Measurements from ENCODE around the gene ZPR1.
A peak's percentile ranks its signal among the peaks of the same experiment; 100 is the strongest.

The ZPR1 gene

DNA sequence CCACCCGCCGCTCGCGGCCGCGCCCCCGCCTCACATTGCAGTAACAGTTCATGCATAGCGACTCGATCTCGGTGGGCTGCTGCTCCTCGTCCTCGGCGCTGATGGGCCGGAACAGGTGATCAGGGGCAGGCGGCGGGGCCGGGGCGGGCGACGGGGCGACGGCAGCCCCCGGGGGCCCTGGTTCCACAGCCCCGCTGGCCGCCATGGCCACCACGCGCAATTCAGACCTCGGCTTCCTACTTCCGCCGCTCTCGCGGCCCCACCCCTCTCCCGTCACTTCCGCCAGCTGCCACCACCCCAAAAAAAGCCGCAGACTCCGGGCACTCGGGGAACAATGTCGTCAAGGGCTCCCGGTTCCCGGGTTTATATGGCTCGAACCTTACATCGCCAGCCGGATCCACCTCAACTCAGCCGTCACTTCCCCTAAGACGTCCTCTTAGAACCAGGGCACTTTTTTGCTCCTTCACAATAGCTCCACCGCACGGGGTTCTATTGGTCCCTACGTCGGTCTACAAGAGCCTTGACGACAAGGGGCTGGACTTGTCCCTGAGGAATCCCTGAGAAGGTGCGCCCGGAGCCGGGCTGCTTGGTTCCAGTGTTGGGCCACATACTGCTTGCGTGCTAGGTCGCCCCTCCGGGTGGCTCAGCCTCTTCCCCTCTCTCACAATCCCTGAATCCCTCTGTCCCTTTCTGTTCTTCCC, at the start of gene ZPR1:
Gene ZPR1 (minus strand): TSS at position 238 of the 701 bp plus-strand sequence. CDS start 33 bp downstream, at position 205.
- Histone ChIP-seq H4K20me1 (ENCODE audit: insufficient read depth, low read length, poor library complexity, severe bottlenecking) (peaks cover 12% of the 10 kb centered on the region), H3F3A (ENCODE audit: low read depth) (no peaks in the 10 kb centered on the region), H3K9me2 (replicated peaks; ENCODE audit: low read depth, low read length) (no peaks in the 10 kb centered on the region), H3K4me1 (ENCODE audit: insufficient read depth, low read length, poor library complexity, severe bottlenecking) (peaks cover 27% of the 10 kb centered on the region), H3K9me3 (ENCODE audit: insufficient read depth, low read depth, low read length) (no peaks in the 10 kb centered on the region), H3K79me2 (ENCODE audit: insufficient read depth, low read length) (peaks cover 41% of the 10 kb centered on the region), H3K9ac (ENCODE audit: low read depth, low read length, poor library complexity, severe bottlenecking) (peak within 1 kb of the TSS; percentile 90), H3K4me3 (ENCODE audit: low read length, poor library complexity, severe bottlenecking) (peak within 1 kb of the TSS; percentile 99), H3K36me3 (ENCODE audit: insufficient read depth, low read length) (peaks cover 28% of the 10 kb centered on the region; the same call in 1 of the 2 replicates), H3K4me2 (ENCODE audit: low read depth, low read length, poor library complexity, severe bottlenecking) (peak within 1 kb of the TSS; percentile 96), H3K27me3 (ENCODE audit: insufficient read depth, low read length, poor library complexity, severe bottlenecking) (no peaks in the 10 kb centered on the region), H2AFZ (ENCODE audit: low read length) (peak within 1 kb of the TSS; percentile 88)
- TF ChIP-seq EZH2phosphoT487 (IDR thresholded peaks at IDR 0.05; ENCODE audit: borderline replicate concordance), result no peak

DNA sequence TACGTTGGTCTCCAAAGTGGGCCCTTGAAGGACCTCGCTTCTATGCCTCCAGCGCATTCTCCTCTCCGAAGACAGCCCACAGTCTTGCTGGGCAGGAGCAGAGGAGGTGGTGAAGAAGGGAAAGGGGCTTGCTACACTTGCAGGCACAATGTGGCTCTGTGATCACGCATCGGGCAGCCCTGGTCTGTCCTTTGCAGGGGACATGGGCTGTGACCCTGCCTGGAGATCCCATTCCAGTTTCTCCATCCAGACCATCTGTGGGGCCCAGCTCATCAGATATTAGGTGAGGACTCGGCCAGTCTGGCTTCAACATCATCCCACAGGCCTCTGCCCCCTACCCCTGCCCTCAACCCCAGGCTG, 48.8 kb upstream of the ZPR1 start:
- Histone ChIP-seq H3K79me2 (ENCODE audit: insufficient read depth, low read length) (no peaks in the 10 kb centered on the region), H2AFZ (ENCODE audit: low read length) (no peak overlapping the region; the same call in 1 of the 2 replicates), H4K20me1 (ENCODE audit: insufficient read depth, low read length, poor library complexity, severe bottlenecking) (no peaks in the 10 kb centered on the region), H3K9me2 (replicated peaks; ENCODE audit: low read depth, low read length) (no peaks in the 10 kb centered on the region), H3K9me3 (ENCODE audit: insufficient read depth, low read depth, low read length) (no peaks in the 10 kb centered on the region), H3K4me3 (ENCODE audit: low read length, poor library complexity, severe bottlenecking) (peak overlapping the region; percentile 67), H3K36me3 (ENCODE audit: insufficient read depth, low read length) (no peaks in the 10 kb centered on the region), H3K4me2 (ENCODE audit: low read depth, low read length, poor library complexity, severe bottlenecking) (peak overlapping the region; percentile 68), H3F3A (ENCODE audit: low read depth) (no peaks in the 10 kb centered on the region), H3K27me3 (ENCODE audit: insufficient read depth, low read length, poor library complexity, severe bottlenecking) (no peaks in the 10 kb centered on the region), H3K4me1 (ENCODE audit: insufficient read depth, low read length, poor library complexity, severe bottlenecking) (peaks cover 18% of the 10 kb centered on the region), H3K9ac (ENCODE audit: low read depth, low read length, poor library complexity, severe bottlenecking) (peak overlapping the region; percentile 67)
- TF ChIP-seq EZH2phosphoT487 (IDR thresholded peaks at IDR 0.05; ENCODE audit: borderline replicate concordance), result no peak
- TF ChIP-seq, protein P1, sequence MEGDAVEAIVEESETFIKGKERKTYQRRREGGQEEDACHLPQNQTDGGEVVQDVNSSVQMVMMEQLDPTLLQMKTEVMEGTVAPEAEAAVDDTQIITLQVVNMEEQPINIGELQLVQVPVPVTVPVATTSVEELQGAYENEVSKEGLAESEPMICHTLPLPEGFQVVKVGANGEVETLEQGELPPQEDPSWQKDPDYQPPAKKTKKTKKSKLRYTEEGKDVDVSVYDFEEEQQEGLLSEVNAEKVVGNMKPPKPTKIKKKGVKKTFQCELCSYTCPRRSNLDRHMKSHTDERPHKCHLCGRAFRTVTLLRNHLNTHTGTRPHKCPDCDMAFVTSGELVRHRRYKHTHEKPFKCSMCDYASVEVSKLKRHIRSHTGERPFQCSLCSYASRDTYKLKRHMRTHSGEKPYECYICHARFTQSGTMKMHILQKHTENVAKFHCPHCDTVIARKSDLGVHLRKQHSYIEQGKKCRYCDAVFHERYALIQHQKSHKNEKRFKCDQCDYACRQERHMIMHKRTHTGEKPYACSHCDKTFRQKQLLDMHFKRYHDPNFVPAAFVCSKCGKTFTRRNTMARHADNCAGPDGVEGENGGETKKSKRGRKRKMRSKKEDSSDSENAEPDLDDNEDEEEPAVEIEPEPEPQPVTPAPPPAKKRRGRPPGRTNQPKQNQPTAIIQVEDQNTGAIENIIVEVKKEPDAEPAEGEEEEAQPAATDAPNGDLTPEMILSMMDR (conservative IDR thresholded peaks at IDR 0.05; ENCODE audit: low read length), result no peak

DNA sequence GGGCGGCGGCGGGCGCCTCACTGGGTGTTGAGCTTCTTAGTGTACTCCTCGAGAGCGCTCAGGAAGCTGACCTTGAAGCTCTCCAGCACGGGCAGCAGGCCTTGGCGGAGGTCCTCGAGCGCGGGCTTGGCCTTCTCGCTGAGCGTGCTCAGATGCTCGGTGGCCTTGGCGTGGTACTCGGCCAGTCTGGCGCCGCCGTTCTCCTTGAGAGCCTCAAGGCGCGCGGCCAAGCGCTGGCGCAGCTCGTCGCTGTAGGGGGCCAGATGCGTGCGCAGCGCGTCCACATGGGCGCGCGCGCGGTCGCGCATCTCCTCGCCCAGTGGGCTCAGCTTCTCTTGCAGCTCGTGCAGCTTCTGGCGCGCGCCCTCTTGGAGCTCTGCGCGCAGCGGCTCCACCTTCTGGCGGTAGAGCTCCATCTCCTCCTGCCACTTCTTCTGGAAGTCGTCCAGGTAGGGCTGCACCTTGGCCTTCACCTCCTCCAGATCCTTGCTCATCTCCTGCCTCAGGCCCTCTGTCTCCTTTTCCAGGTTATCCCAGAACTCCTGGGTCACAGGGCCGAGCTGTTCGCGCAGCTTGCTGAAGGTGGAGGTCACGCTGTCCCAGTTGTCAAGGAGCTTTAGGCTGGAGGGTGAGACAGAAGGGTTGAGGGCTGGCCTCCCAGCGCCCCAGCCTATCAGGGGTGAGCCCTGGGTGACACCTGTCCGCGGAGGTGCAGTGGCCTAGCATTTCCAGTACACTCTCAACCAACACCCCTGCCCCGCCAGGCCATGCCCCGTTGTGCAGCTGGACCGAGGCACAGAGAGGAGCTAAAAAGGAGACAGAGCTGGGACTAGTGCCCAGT, 48.2 kb upstream of the ZPR1 start:
- Histone ChIP-seq H3K9me3 (ENCODE audit: insufficient read depth, low read depth, low read length) (no peaks in the 10 kb centered on the region), H3K9ac (ENCODE audit: low read depth, low read length, poor library complexity, severe bottlenecking) (peak overlapping the region; percentile 67), H3K9me2 (replicated peaks; ENCODE audit: low read depth, low read length) (no peaks in the 10 kb centered on the region), H3K79me2 (ENCODE audit: insufficient read depth, low read length) (no peaks in the 10 kb centered on the region), H2AFZ (ENCODE audit: low read length) (peak overlapping the region; percentile 61), H4K20me1 (ENCODE audit: insufficient read depth, low read length, poor library complexity, severe bottlenecking) (no peaks in the 10 kb centered on the region), H3K36me3 (ENCODE audit: insufficient read depth, low read length) (no peaks in the 10 kb centered on the region), H3K27me3 (ENCODE audit: insufficient read depth, low read length, poor library complexity, severe bottlenecking) (no peaks in the 10 kb centered on the region), H3F3A (ENCODE audit: low read depth) (no peaks in the 10 kb centered on the region), H3K4me1 (ENCODE audit: insufficient read depth, low read length, poor library complexity, severe bottlenecking) (peaks cover 18% of the 10 kb centered on the region), H3K4me2 (ENCODE audit: low read depth, low read length, poor library complexity, severe bottlenecking) (peak overlapping the region; percentile 68), H3K4me3 (ENCODE audit: low read length, poor library complexity, severe bottlenecking) (peak overlapping the region; percentile 67)
- TF ChIP-seq, protein P1 (conservative IDR thresholded peaks at IDR 0.05; ENCODE audit: low read length), result peak; percentile 55
- TF ChIP-seq EZH2phosphoT487 (IDR thresholded peaks at IDR 0.05; ENCODE audit: borderline replicate concordance), result no peak
